H1 (cell line): ENCODE data around the gene C16orf95. TPM values are rescaled to one million over a fixed set of nuclear protein-coding genes. Genes with fewer than 3 reads are reported as not detected.
"Not testable (repeated sequence)": the region's sequence is repeated elsewhere in the genome, so short reads cannot be mapped to it uniquely, and the experiment has no call there.

ENCODE experiments used
- CTCF ChIA-PET: fragments of 300-600 bp; sonication (Branson Sonifier 250); formaldehyde crosslinking; loops from one replicate; lab custom pipeline; 2021; ENCODE audit not compliant: partially characterized antibody; lab: Charles Lee
- POLR2A ChIA-PET: fragments of 300-600 bp; sonication (Branson Sonifier 250); formaldehyde crosslinking; loops from one replicate; lab custom pipeline; 2021; ENCODE audit warnings: inconsistent platforms; ENCODE audit not compliant: partially characterized antibody; lab: Charles Lee
- DNase-seq, 2 experiments: peaks; one replicate each; pipeline versions ENCODE4 v3.0.0 to v3.0.0-alpha.2; 2010 to 2022; ENCODE audit warnings: low spot score in 2 of 2, low read depth in 1 of 2, mixed read lengths in 1 of 2
- FAIRE-seq: peaks from 2 replicates; lab custom pipeline; 2011; peaks lifted over from hg19 to GRCh38; lab: Jason Lieb, UNC
- H2AFZ ChIP-seq: 2 replicates; pipeline ENCODE4 v1.8.1; 2012; ENCODE audit warnings: low read length, inconsistent platforms
- H2AK5ac ChIP-seq: 2 replicates; pipeline ENCODE4 v1.6.1; 2013; ENCODE audit warnings: low read depth, low read length
- H2BK120ac ChIP-seq: replicated peaks from 2 replicates; pipeline ENCODE3; 2013; ENCODE audit warnings: low read depth, low read length, inconsistent platforms
- H2BK12ac ChIP-seq: 2 replicates; pipeline ENCODE4 v1.6.1; 2013; ENCODE audit warnings: low read depth, low read length
- H2BK15ac ChIP-seq: 2 replicates; pipeline ENCODE4 v1.6.1; 2013; ENCODE audit warnings: low read length
- H2BK20ac ChIP-seq: 2 replicates; pipeline ENCODE4 v1.6.1; 2013; ENCODE audit warnings: low read length
- H2BK5ac ChIP-seq: 2 replicates; pipeline ENCODE4 v1.6.1; 2013; ENCODE audit warnings: low read depth, low read length
- H3K14ac ChIP-seq: 2 replicates; pipeline ENCODE4 v1.6.1; 2013; ENCODE audit warnings: inconsistent platforms; ENCODE audit not compliant: insufficient read length
- H3K18ac ChIP-seq: 2 replicates; pipeline ENCODE4 v1.6.1; 2013; ENCODE audit warnings: low read length; ENCODE audit errors: extremely low read depth
- H3K23ac ChIP-seq: 2 replicates; pipeline ENCODE4 v1.6.1; 2013; ENCODE audit warnings: inconsistent platforms; ENCODE audit not compliant: insufficient read length
- H3K23me2 ChIP-seq: 2 replicates; pipeline ENCODE4 v1.6.1; 2013; ENCODE audit warnings: low read depth, low read length
- H3K27ac ChIP-seq: 2 replicates; pipeline ENCODE4 v1.6.1; 2011; ENCODE audit warnings: low read depth, low read length, inconsistent platforms
- H3K27me3 ChIP-seq, 4 experiments: replicated peaks in 1 of 4; 1 replicate in 1 of 4; 2 replicates in 3 of 4; pipeline versions ENCODE4 v1.6.1 to v1.8.1; 2011 to 2013; ENCODE audit warnings: low read length in 3 of 4, mild to moderate bottlenecking in 3 of 4, inconsistent platforms in 2 of 4, mixed read lengths in 2 of 4, moderate library complexity in 1 of 4; ENCODE audit not compliant: control insufficient read depth in 3 of 4, insufficient read depth in 3 of 4; ENCODE audit errors: extremely low read depth in 1 of 4
- H3K36me3 ChIP-seq, 4 experiments: 2 replicates each; pipeline versions ENCODE4 v1.6.1 to v1.8.1; 2011 to 2013; ENCODE audit warnings: mild to moderate bottlenecking in 4 of 4, low read length in 3 of 4, moderate library complexity in 2 of 4, control low read depth in 1 of 4, inconsistent platforms in 1 of 4; ENCODE audit not compliant: insufficient read depth in 4 of 4, control insufficient read depth in 2 of 4
- H3K4ac ChIP-seq: replicated peaks from 2 replicates; pipeline ENCODE3; 2013; ENCODE audit warnings: low read length, low read depth, mixed read lengths, inconsistent platforms; ENCODE audit not compliant: insufficient read length
- H3K4me1 ChIP-seq, 4 experiments: replicated peaks in 1 of 4; 1 replicate in 1 of 4; 2 replicates in 3 of 4; pipeline versions ENCODE4 v1.6.1 to v1.8.1; 2011 to 2013; ENCODE audit warnings: low read length in 3 of 4, inconsistent platforms in 2 of 4, mixed read lengths in 1 of 4; ENCODE audit not compliant: insufficient read depth in 4 of 4, control insufficient read depth in 3 of 4
- H3K4me2 ChIP-seq, 2 experiments: 2 replicates each; pipeline versions ENCODE4 v1.6.1 to v1.8.1; 2011 to 2013; ENCODE audit warnings: low read depth in 2 of 2, low read length in 2 of 2, control low read depth in 1 of 2, inconsistent platforms in 1 of 2, mild to moderate bottlenecking in 1 of 2; ENCODE audit not compliant: insufficient read depth in 1 of 2
- H3K4me3 ChIP-seq, 4 experiments: fragments of 200-600, 300-600 bp in 1 of 4; sonication (generic), shearing (Covaris generic), sonication (Bioruptor Twin) in 1 of 4; 2 replicates each; pipeline versions ENCODE4 v1.5.1 to v1.8.1; 2011 to 2016; ENCODE audit warnings: low read length in 4 of 4, low read depth in 3 of 4, control low read depth in 2 of 4, inconsistent platforms in 2 of 4, mild to moderate bottlenecking in 2 of 4, mixed read lengths in 1 of 4, moderate library complexity in 1 of 4; ENCODE audit not compliant: insufficient read depth in 2 of 4; ENCODE audit errors: extremely low read depth in 1 of 4
- H3K56ac ChIP-seq: replicated peaks from 2 replicates; pipeline ENCODE3; 2013; ENCODE audit warnings: low read depth, mild to moderate bottlenecking, mixed read lengths, low read length, inconsistent platforms; ENCODE audit not compliant: insufficient read length
- H3K79me1 ChIP-seq: 2 replicates; pipeline ENCODE4 v1.6.1; 2013; ENCODE audit warnings: low read depth, low read length, control low read depth
- H3K79me2 ChIP-seq, 2 experiments: 2 replicates each; pipeline versions ENCODE4 v1.6.1 to v1.8.1; 2012 to 2013; ENCODE audit warnings: low read length in 2 of 2, mild to moderate bottlenecking in 2 of 2, inconsistent platforms in 1 of 2; ENCODE audit not compliant: insufficient read depth in 2 of 2, control insufficient read depth in 1 of 2
- H3K9ac ChIP-seq, 4 experiments: replicated peaks in 1 of 4; 1 replicate in 1 of 4; 2 replicates in 3 of 4; pipeline versions ENCODE4 v1.6.1 to v1.8.1; 2011 to 2013; ENCODE audit warnings: low read depth in 3 of 4, low read length in 3 of 4, control low read depth in 2 of 4, mild to moderate bottlenecking in 2 of 4, moderate library complexity in 2 of 4, inconsistent platforms in 1 of 4; ENCODE audit errors: extremely low read depth in 1 of 4
- H3K9me3 ChIP-seq, 2 experiments: 2 replicates each; pipeline versions ENCODE4 v1.6.1 to v1.8.1; 2012 to 2013; ENCODE audit warnings: mild to moderate bottlenecking in 2 of 2, moderate library complexity in 2 of 2, control low read depth in 1 of 2, inconsistent platforms in 1 of 2, low read depth in 1 of 2, low read length in 1 of 2, mixed read lengths in 1 of 2; ENCODE audit not compliant: insufficient read depth in 2 of 2
- H4K20me1 ChIP-seq, 2 experiments: replicated peaks in 1 of 2; 2 replicates each; pipeline versions ENCODE3 to v1.8.1; 2011 to 2013; ENCODE audit warnings: inconsistent platforms in 2 of 2, low read length in 2 of 2, mild to moderate bottlenecking in 1 of 2; ENCODE audit not compliant: insufficient read depth in 2 of 2, control insufficient read depth in 1 of 2
- H4K5ac ChIP-seq: 2 replicates; pipeline ENCODE4 v1.6.1; 2013; ENCODE audit warnings: low read length, low read depth, mixed read lengths, inconsistent platforms; ENCODE audit not compliant: insufficient read length
- H4K8ac ChIP-seq: 2 replicates; pipeline ENCODE4 v1.8.0; 2013; ENCODE audit warnings: mild to moderate bottlenecking, moderate library complexity, low read length, inconsistent platforms; ENCODE audit not compliant: insufficient read depth; ENCODE audit errors: extremely low read depth
- H4K91ac ChIP-seq: replicated peaks from 2 replicates; pipeline ENCODE3; 2013; ENCODE audit warnings: low read length, mixed read lengths, inconsistent platforms; ENCODE audit not compliant: insufficient read length
- WGBS, 2 experiments: shearing (Covaris generic) in 1 of 2; methylation state at CpG; one replicate each; pipeline versions ENCODE4 v1.1.6 to v1.1.7; 2013 to 2015; ENCODE audit warnings: low lambda C conversion rate in 2 of 2, mixed read lengths in 2 of 2, inconsistent platforms in 1 of 2, low coverage in 1 of 2, missing lambda C conversion rate in 1 of 2; ENCODE audit not compliant: insufficient replicate concordance in 2 of 2, insufficient coverage in 1 of 2, insufficient read length in 1 of 2; ENCODE audit errors: extremely low coverage in 1 of 2, missing lambda C conversion rate in 1 of 2; 5-methylcytosine and 5-hydroxymethylcytosine counted together
- polyA plus RNA-seq, 7 experiments: library from polyadenylated mRNA; depleted of rRNA in 3 of 7; stranded (reverse) in 5 of 7; unstranded in 2 of 7; fragments of >200 nt in 5 of 7; fragments of 200-250 nt in 2 of 7; gene quantifications; 1 replicate in 5 of 7; 2 replicates in 1 of 7; 4 replicates in 1 of 7; pipeline versions ENCODE4 v1.2.1 to v1.2.3, GENCODE V29; 2011 to 2013; ENCODE audit warnings: missing spikeins in 2 of 7, mixed read lengths in 2 of 7
- total RNA-seq: library from RNA; stranded (reverse); fragmentation: NEBNext Ultra II Directional; extraction: Animal tissue kit (Norgen Biotek cat#: 25700); gene quantifications from 2 replicates; pipeline ENCODE4 v1.2.1, GENCODE V29; 2021

The C16orf95 gene
- total and polyA plus RNA-seq, 2 of the 8 experiments (the other 6 are each of a cell fraction or from before 2014, with no cell fraction given) = 5.0 to 5.4 TPM

- H2BK20ac ChIP-seq, DNase-seq, H3K9ac ChIP-seq, H3K79me1 ChIP-seq, H2BK5ac ChIP-seq, H2BK12ac ChIP-seq, H3K14ac ChIP-seq, H3K4me3 ChIP-seq, FAIRE-seq, H3K18ac ChIP-seq, H3K56ac ChIP-seq, H2AK5ac ChIP-seq, H4K8ac ChIP-seq, H4K20me1 ChIP-seq, H3K27me3 ChIP-seq, H3K23me2 ChIP-seq, POLR2A ChIA-PET, H4K5ac ChIP-seq, H2BK15ac ChIP-seq, H3K79me2 ChIP-seq, H3K4me2 ChIP-seq, H2AFZ ChIP-seq, H3K27ac ChIP-seq, H4K91ac ChIP-seq, H3K9me3 ChIP-seq, H3K23ac ChIP-seq, H3K4ac ChIP-seq, H3K36me3 ChIP-seq, H2BK120ac ChIP-seq, H3K4me1 ChIP-seq: not testable (repeated sequence)
- WGBS, 2 experiments = 100% methylated on average over 1 of the region's 3 CpGs; no CpG with 5 or more reads in 1 of the 2 experiments
- CTCF ChIA-PET = interaction anchor here (0.8 to 1.8 kb wide), 5 partner anchors 8 to 385 kb away, joined by 3 to 4 read pairs (median 3); no protein-coding TSS in a partner anchor
Measured at GRCh38 chr16:87258653-87259052, 58.5 kb downstream of the C16orf95 start.
